ENCODE measurements around the gene HSPA12B.
A peak's percentile ranks its signal among the peaks of the same experiment; 100 is the strongest.
"Not testable (repeated sequence)": the region's sequence is repeated elsewhere in the genome, so short reads cannot be mapped to it uniquely, and the experiment has no call there.

Gene HSPA12B

GRCh38 chr20:3789201-3789600, 56.7 kb downstream of the HSPA12B start:
- not testable (repeated sequence) for DNase-seq

- not testable (repeated sequence) for DNase-seq
Measured at GRCh38 chr20:3794168-3794567, 61.7 kb downstream of the HSPA12B start.

- no peak for DNase-seq
Measured at GRCh38 chr20:3794701-3795420, 62.4 kb downstream of the HSPA12B start.

- peak; percentile 96 for DNase-seq
Measured at GRCh38 chr20:3795511-3796468, 63.3 kb downstream of the HSPA12B start, which contains the start of gene CDC25B. TSS of gene CDC25B (plus strand) at chr20:3796310. CDS start at chr20:3796532, 222 bp downstream.

GRCh38 chr20:3796477-3797225, 64.2 kb downstream of the HSPA12B start:
- DNase-seq: no peak

- DNase-seq: no peak
Measured at GRCh38 chr20:3797226-3797545, 64.7 kb downstream of the HSPA12B start.

GRCh38 chr20:3797592-3798372, 65.3 kb downstream of the HSPA12B start:
- no peak for DNase-seq

GRCh38 chr20:3798373-3798768, 65.9 kb downstream of the HSPA12B start:
- DNase-seq: no peak

- DNase-seq: no peak
Measured at GRCh38 chr20:3798908-3799248, 66.4 kb downstream of the HSPA12B start.

- no peak for DNase-seq
Measured at GRCh38 chr20:3800256-3800877, 67.9 kb downstream of the HSPA12B start.

- no peak for DNase-seq
Measured at GRCh38 chr20:3800878-3801260, 68.4 kb downstream of the HSPA12B start.

- DNase-seq: no peak
Measured at GRCh38 chr20:3801299-3801698, 68.8 kb downstream of the HSPA12B start.

- DNase-seq: no peak
Measured at GRCh38 chr20:3801846-3802245, 69.4 kb downstream of the HSPA12B start.
